HepG2 (cell line): ENCODE results near the gene ADM. TPM values are rescaled to one million over a fixed set of nuclear protein-coding genes. Genes with fewer than 3 reads are reported as not detected.

Experiments
- ELF3 ChIP-seq: IDR thresholded peaks from 2 replicates; pipeline ENCODE4 v1.6.1; 2016; ENCODE audit warnings: missing genetic modification reagents, missing compliant biosample characterization
- FOXO1 ChIP-seq: sonication (generic); formaldehyde crosslinking; IDR thresholded peaks from 2 replicates; pipeline ENCODE4 v1.4.0; 2020; ENCODE audit warnings: missing genetic modification reagents
- HIVEP1 ChIP-seq: sonication (generic); formaldehyde crosslinking; IDR thresholded peaks from 2 replicates; pipeline ENCODE4 v1.4.0; 2020; ENCODE audit warnings: mild to moderate bottlenecking, missing genetic modification reagents
- HOXD1 ChIP-seq: sonication (generic); formaldehyde crosslinking; IDR thresholded peaks from 2 replicates; pipeline ENCODE4 v1.5.0; 2020; ENCODE audit warnings: missing genetic modification reagents
- MXD4 ChIP-seq: IDR thresholded peaks from 2 replicates; pipeline ENCODE4 v1.6.1; 2016; ENCODE audit warnings: mild to moderate bottlenecking, missing biosample characterization, missing genetic modification reagents
- MZF1 ChIP-seq: sonication (generic); formaldehyde crosslinking; IDR thresholded peaks from 2 replicates; pipeline ENCODE4 v1.8.1; 2023; ENCODE audit warnings: mild to moderate bottlenecking, missing genetic modification reagents, borderline replicate concordance
- NR2F6 ChIP-seq, 2 experiments: IDR thresholded peaks; 2 replicates each; pipeline ENCODE4 v1.6.1; 2016; ENCODE audit warnings: antibody characterized with exemption in 1 of 2, mild to moderate bottlenecking in 1 of 2
- PITX1 ChIP-seq: sonication (generic); formaldehyde crosslinking; IDR thresholded peaks from 2 replicates; pipeline ENCODE4 v1.5.1; 2020; ENCODE audit warnings: mild to moderate bottlenecking, missing genetic modification reagents
- RBM22 ChIP-seq: fragments of 200-400 bp; formaldehyde crosslinking; optimal IDR thresholded peaks from 2 replicates; pipeline ENCODE3; 2017; ENCODE audit warnings: mild to moderate bottlenecking, low read length, moderate library complexity
- RFX3 ChIP-seq: IDR thresholded peaks from 2 replicates; pipeline ENCODE4 v1.6.1; 2016; ENCODE audit warnings: missing biosample characterization, missing genetic modification reagents
- RFXAP ChIP-seq: sonication (generic); formaldehyde crosslinking; IDR thresholded peaks from 2 replicates; pipeline ENCODE4 v1.4.0; 2020; ENCODE audit warnings: missing genetic modification reagents, borderline replicate concordance
- RXRB ChIP-seq: IDR thresholded peaks from 2 replicates; pipeline ENCODE4 v1.6.1; 2016; ENCODE audit warnings: borderline replicate concordance, missing genetic modification reagents, missing compliant biosample characterization
- SALL2 ChIP-seq: sonication (generic); formaldehyde crosslinking; IDR thresholded peaks from 2 replicates; pipeline ENCODE4 v1.8.1; 2023; ENCODE audit warnings: mild to moderate bottlenecking, missing genetic modification reagents, inconsistent platforms
- SMYD3 ChIP-seq: sonication (generic); formaldehyde crosslinking; IDR thresholded peaks from 2 replicates; pipeline ENCODE4 v1.8.1; 2023; ENCODE audit warnings: mild to moderate bottlenecking, missing genetic modification reagents
- SNRNP70 ChIP-seq: fragments of 200-400 bp; formaldehyde crosslinking; IDR thresholded peaks from 2 replicates; pipeline ENCODE4 v1.6.1; 2017; ENCODE audit warnings: mild to moderate bottlenecking, low read depth, low read length, moderate library complexity
- SOX13 ChIP-seq, 3 experiments: fragments of 450-650 bp in 1 of 3; sonication (generic) in 1 of 3; formaldehyde crosslinking in 1 of 3; IDR thresholded peaks in 2 of 3; conservative IDR thresholded peaks in 1 of 3; 2 replicates each; pipeline versions ENCODE4 v1.5.0 to v1.6.1; 2016 to 2020; ENCODE audit warnings: antibody characterized with exemption in 1 of 3, mild to moderate bottlenecking in 1 of 3, missing compliant biosample characterization in 1 of 3, missing genetic modification reagents in 1 of 3, moderate library complexity in 1 of 3
- SP140L ChIP-seq: sonication (generic); formaldehyde crosslinking; IDR thresholded peaks from 2 replicates; pipeline ENCODE4 v1.4.0; 2020; ENCODE audit warnings: missing genetic modification reagents, borderline replicate concordance
- ZBTB34 ChIP-seq: sonication (generic); formaldehyde crosslinking; IDR thresholded peaks from 2 replicates; pipeline ENCODE4 v1.8.0; 2022; ENCODE audit warnings: mild to moderate bottlenecking, missing genetic modification reagents
- ZNF337 ChIP-seq: sonication (generic); formaldehyde crosslinking; IDR thresholded peaks from 2 replicates; pipeline ENCODE4 v1.5.1; 2020; ENCODE audit warnings: missing genetic modification reagents, low read depth, mild to moderate bottlenecking, borderline replicate concordance
- ZNF660 ChIP-seq: sonication (generic); formaldehyde crosslinking; IDR thresholded peaks from 2 replicates; pipeline ENCODE4 v1.5.1; 2020; ENCODE audit warnings: mild to moderate bottlenecking, low read depth, missing genetic modification reagents, borderline replicate concordance
- ZNF672 ChIP-seq: sonication (generic); formaldehyde crosslinking; IDR thresholded peaks from 2 replicates; pipeline ENCODE4 v1.8.1; 2022; ENCODE audit warnings: missing genetic modification reagents
- ZNF878 ChIP-seq: sonication (generic); formaldehyde crosslinking; IDR thresholded peaks from 2 replicates; pipeline ENCODE4 v1.8.1; 2023; ENCODE audit warnings: mild to moderate bottlenecking, missing genetic modification reagents, moderate library complexity
- ZNF879 ChIP-seq: sonication (generic); formaldehyde crosslinking; IDR thresholded peaks from 2 replicates; pipeline ENCODE4 v1.8.1; 2023; ENCODE audit warnings: missing genetic modification reagents
- ZSCAN20 ChIP-seq: sonication (generic); formaldehyde crosslinking; IDR thresholded peaks from 2 replicates; pipeline ENCODE4 v1.4.0; 2020; ENCODE audit warnings: missing genetic modification reagents, mild to moderate bottlenecking, borderline replicate concordance
- ZSCAN30 ChIP-seq: sonication (generic); formaldehyde crosslinking; IDR thresholded peaks from 2 replicates; pipeline ENCODE4 v1.5.0; 2020; ENCODE audit warnings: mild to moderate bottlenecking, missing genetic modification reagents
- polyA plus RNA-seq, 8 experiments: library from polyadenylated mRNA; depleted of rRNA in 3 of 8; stranded (reverse) in 7 of 8; unstranded in 1 of 8; fragments of >200 nt; fragmentation: Illumina TruSeq in 4 of 8; extraction: Trizol in 4 of 8; gene quantifications; 2 replicates each; pipeline versions ENCODE4 v1.2.1 to v1.2.3, GENCODE V29; 2011 to 2016; ENCODE audit warnings: low read depth in 4 of 8, missing spikeins in 1 of 8, mixed read lengths in 1 of 8; ENCODE audit not compliant: insufficient read depth in 1 of 8
- total RNA-seq, 5 experiments: library from RNA; depleted of rRNA; stranded (reverse); fragments of >200 nt; fragmentation: Illumina TruSeq; extraction: Trizol; gene quantifications; 2 replicates each; pipeline ENCODE4 v1.2.3, GENCODE V29; 2016; ENCODE audit warnings: low read depth in 1 of 5
- TF ChIP-seq, protein P1 (sequence below): sonication (generic); formaldehyde crosslinking; IDR thresholded peaks from 2 replicates; pipeline ENCODE4 v1.4.0; 2020; ENCODE audit warnings: low read depth, mild to moderate bottlenecking, missing genetic modification reagents
- TF ChIP-seq, protein P2 (sequence below): sonication (generic); formaldehyde crosslinking; IDR thresholded peaks from 2 replicates; pipeline ENCODE4 v1.9.0; 2021; ENCODE audit warnings: missing genetic modification reagents, borderline replicate concordance

ADM gene
- total and polyA plus RNA-seq, 2 of the 13 experiments (the other 11 are each of a cell fraction or from before 2014, with no cell fraction given): 10.7 to 26.1 TPM

DNA sequence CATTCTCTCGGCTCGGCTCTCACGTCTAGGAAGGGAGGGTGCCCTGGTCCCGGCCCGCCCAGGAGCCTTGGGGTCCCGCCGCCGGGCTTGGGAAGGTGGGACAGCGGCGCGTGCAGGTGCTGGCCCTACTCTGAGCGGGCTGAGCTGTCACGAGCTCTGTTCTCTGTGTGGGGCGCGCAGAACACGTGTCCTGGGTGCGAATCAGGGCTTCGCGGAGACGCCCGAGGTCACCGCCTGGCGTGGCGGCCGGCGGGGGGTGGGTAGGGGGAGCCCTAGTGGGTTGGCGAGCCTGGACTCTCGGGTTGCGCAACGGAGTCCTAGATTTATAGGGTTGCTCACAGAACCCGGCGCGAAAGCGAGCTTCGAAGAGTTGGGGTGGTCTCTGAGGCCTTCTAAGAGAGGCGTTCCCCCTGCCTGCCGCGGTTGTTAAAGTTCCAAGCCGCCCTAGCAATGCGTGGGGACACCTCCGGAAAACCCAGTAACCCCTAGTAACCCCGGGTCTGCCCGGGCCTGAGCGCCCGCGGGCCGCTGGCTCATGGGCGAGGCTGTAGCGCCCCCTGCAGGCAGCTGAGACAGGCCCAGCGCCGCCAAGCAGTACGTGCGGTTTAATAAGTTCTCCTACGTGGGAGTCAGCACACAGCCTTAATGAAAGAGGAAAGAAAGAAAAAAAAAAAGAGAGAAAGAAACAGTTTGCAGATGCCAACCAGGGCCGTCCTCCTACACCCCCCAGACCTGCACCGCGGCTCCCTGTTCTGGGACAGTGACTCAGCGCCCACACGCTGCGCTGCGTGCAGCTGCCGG, 2.7 kb downstream of the ADM start (continued):
- TF ChIP-seq MXD4 (CRISPR knock-in tag) (peak; percentile 72; the same call in 1 of the 2 replicates), SP140L (CRISPR knock-in tag) (no peak), FOXO1 (CRISPR knock-in tag) (peak; percentile 28; the same call in 1 of the 2 replicates), HIVEP1 (CRISPR knock-in tag) (0 out of 2 replicates have a peak, but pooled peaks have one; percentile 18), NR2F6 (IDR thresholded peaks at IDR 0.05) (peak; percentile 22; the same call in 1 of the 2 replicates), NR2F6 (CRISPR knock-in tag; IDR thresholded peaks at IDR 0.05) (no peak; the same call in 1 of the 2 replicates), ZBTB34 (CRISPR knock-in tag) (no peak), ZSCAN30 (no peak), RXRB (CRISPR knock-in tag) (peak; percentile 80), ZNF660 (no peak), SMYD3 (no peak), RBM22 (peak; percentile 77), PITX1 (CRISPR knock-in tag) (peak; percentile 12; the same call in 1 of the 2 replicates), SALL2 (CRISPR knock-in tag) (0 out of 2 replicates have a peak, but pooled peaks have one; percentile 51), ZNF672 (no peak), ZNF337 (CRISPR knock-in tag) (no peak), ZNF878 (CRISPR knock-in tag) (no peak), MZF1 (CRISPR knock-in tag) (no peak), RFX3 (CRISPR knock-in tag) (no peak), SOX13 (IDR thresholded peaks at IDR 0.05) (no peak; the same call in 1 of the 2 replicates), SOX13 (CRISPR knock-in tag; conservative IDR thresholded peaks at IDR 0.05 in 1 of 2, IDR thresholded peaks at IDR 0.05 in 1 of 2) (no peak), SNRNP70 (no peak), ZNF879 (CRISPR knock-in tag) (no peak), ELF3 (CRISPR knock-in tag) (no peak; the same call in none of the 2 replicates), RFXAP (CRISPR knock-in tag) (no peak), ZSCAN20 (no peak), HOXD1 (no peak)
- TF ChIP-seq, protein P1, sequence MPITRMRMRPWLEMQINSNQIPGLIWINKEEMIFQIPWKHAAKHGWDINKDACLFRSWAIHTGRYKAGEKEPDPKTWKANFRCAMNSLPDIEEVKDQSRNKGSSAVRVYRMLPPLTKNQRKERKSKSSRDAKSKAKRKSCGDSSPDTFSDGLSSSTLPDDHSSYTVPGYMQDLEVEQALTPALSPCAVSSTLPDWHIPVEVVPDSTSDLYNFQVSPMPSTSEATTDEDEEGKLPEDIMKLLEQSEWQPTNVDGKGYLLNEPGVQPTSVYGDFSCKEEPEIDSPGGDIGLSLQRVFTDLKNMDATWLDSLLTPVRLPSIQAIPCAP (CRISPR knock-in tag): no peak
- TF ChIP-seq, protein P2, sequence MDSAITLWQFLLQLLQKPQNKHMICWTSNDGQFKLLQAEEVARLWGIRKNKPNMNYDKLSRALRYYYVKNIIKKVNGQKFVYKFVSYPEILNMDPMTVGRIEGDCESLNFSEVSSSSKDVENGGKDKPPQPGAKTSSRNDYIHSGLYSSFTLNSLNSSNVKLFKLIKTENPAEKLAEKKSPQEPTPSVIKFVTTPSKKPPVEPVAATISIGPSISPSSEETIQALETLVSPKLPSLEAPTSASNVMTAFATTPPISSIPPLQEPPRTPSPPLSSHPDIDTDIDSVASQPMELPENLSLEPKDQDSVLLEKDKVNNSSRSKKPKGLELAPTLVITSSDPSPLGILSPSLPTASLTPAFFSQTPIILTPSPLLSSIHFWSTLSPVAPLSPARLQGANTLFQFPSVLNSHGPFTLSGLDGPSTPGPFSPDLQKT: no peak
